ENCODE data around the gene IL17C. TPM values are rescaled to one million over a fixed set of nuclear protein-coding genes. Genes with fewer than 3 reads are reported as not detected.

The IL17C gene
- total RNA-seq, 2 donors from 2014 or later = 0.97 TPM; not detected in 1

DNA sequence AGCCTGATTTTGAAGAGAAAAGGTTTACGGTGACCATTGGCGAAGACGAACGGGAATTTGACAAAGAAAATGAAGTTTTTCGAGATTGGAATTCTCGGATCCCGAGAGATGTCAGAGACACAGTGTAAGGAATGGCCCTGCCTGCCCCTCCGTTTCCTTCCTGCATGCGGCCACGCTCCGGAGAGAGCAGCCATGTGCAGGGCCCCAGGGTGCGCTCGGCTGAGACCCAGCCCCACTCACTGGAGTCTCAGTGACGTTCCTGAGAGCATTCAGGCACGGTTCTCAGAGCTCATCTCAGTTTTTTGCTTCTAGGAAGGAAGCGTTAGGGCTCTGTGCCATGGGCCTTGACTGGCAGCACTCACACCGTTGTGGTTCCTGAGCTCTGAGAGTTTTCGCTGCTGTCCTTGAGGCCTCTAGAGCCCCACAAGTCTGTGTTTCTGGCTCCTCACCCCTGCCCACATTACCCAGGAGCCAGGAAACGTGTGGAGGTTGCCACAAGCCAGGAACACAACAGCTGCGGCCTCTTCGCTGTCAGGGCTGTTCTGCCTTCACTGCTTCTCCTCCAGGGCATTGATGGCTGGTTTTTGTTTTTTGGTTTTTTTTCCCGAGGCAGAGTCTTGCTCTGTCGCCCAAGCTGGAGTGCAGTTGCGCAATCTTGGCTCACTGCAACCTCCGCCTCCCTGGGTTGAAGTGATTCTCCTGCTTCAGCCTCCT is 38.4 kb upstream of the IL17C start:
- intact Hi-C loops (cut with DNase I) = no loop called here
- Histone ChIP-seq H3K27ac (no peak overlapping the region), H3K4me3 (no peak overlapping the region), H3K36me3 (peaks cover 3 to 12% of the 10 kb centered on the region in 2 donors), H3K27me3 (replicated peaks; ENCODE audit: insufficient read depth) (no peaks in the 10 kb centered on the region), H3K9me3 (no peaks in the 10 kb centered on the region), H3K4me1 (replicated peaks) (no peaks in the 10 kb centered on the region)
- 84% methylated on average over 25 of the region's 25 CpGs for WGBS
- TF ChIP-seq, protein P1, sequence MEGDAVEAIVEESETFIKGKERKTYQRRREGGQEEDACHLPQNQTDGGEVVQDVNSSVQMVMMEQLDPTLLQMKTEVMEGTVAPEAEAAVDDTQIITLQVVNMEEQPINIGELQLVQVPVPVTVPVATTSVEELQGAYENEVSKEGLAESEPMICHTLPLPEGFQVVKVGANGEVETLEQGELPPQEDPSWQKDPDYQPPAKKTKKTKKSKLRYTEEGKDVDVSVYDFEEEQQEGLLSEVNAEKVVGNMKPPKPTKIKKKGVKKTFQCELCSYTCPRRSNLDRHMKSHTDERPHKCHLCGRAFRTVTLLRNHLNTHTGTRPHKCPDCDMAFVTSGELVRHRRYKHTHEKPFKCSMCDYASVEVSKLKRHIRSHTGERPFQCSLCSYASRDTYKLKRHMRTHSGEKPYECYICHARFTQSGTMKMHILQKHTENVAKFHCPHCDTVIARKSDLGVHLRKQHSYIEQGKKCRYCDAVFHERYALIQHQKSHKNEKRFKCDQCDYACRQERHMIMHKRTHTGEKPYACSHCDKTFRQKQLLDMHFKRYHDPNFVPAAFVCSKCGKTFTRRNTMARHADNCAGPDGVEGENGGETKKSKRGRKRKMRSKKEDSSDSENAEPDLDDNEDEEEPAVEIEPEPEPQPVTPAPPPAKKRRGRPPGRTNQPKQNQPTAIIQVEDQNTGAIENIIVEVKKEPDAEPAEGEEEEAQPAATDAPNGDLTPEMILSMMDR (IDR thresholded peaks at IDR 0.05) = no peak
- TF ChIP-seq POLR2AphosphoS5 (IDR thresholded peaks at IDR 0.05) = no peak
- TF ChIP-seq POLR2A (IDR thresholded peaks at IDR 0.05) = no peak
- no peak for DNase-seq (ENCODE audit: low spot score)

- intact Hi-C loops (cut with DNase I) = no loop called here
- DNase-seq (ENCODE audit: low spot score) = no peak
- Histone ChIP-seq H3K27me3 (replicated peaks; ENCODE audit: insufficient read depth) (no peaks in the 10 kb centered on the region), H3K9me3 (no peaks in the 10 kb centered on the region), H3K4me3 (no peak overlapping the region), H3K4me1 (replicated peaks) (no peaks in the 10 kb centered on the region), H3K27ac (no peak overlapping the region), H3K36me3 (peaks cover 3 to 12% of the 10 kb centered on the region in 2 donors)
- no peak for TF ChIP-seq POLR2AphosphoS5 (IDR thresholded peaks at IDR 0.05)
- no peak for TF ChIP-seq POLR2A (IDR thresholded peaks at IDR 0.05)
- TF ChIP-seq, protein P1 (IDR thresholded peaks at IDR 0.05) = no peak
- 91% methylated on average over 6 of the region's 6 CpGs for WGBS
These were observed 37.9 kb upstream of the IL17C start for GRCh38 chr16:88600539-88600896.

DNA sequence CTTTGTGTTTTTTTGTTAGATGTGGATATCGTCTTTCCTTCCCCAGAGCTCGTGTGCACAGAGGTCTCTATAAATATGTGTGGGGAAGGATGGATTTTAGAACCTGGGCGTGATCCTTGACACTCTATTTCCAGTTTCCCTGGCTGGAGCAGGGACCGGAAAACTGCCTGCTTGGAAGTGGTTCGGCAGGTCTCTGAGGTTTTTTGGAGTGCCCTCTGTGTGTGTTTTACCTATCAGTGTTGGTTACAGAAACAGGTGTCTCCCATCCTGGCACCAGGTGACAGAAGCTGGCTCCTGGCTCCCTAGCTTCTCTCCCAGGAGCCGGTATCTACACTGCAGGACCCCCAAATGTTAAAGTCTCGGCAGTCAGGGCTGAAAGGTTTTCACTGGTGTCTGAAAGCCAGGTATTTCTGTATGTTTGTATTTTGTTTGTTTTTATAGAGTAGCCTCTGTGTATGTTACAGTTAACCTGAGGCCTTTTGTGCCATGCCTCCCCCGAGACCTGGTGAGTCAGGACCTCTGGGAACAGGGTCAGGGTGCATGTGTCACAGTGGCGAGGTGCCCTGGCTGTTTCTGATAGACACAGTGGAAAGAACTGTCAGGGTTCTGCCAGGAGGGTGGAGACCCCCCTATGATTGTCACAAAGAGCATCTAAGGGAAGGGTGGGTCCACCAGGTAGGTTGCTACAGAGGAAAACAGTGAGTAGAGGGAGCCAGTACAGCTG is 36.9 kb upstream of the IL17C start:
- WGBS = 87% methylated on average over 9 of the region's 9 CpGs
- no peaks in the 10 kb centered on the region for H3K27me3 ChIP-seq (replicated peaks; ENCODE audit: insufficient read depth)
- TF ChIP-seq POLR2AphosphoS5 (IDR thresholded peaks at IDR 0.05) (no peak), POLR2A (IDR thresholded peaks at IDR 0.05) (no peak)
- TF ChIP-seq, protein P1 (IDR thresholded peaks at IDR 0.05) = no peak
- no peak overlapping the region for H3K27ac ChIP-seq
- H3K9me3 ChIP-seq = no peaks in the 10 kb centered on the region
- peaks cover 3 to 12% of the 10 kb centered on the region in 2 donors for H3K36me3 ChIP-seq
- no peaks in the 10 kb centered on the region for H3K4me1 ChIP-seq (replicated peaks)
- DNase-seq (ENCODE audit: low spot score) = no peak
- intact Hi-C loops (cut with DNase I) = no loop called here
- H3K4me3 ChIP-seq = no peak overlapping the region

DNA sequence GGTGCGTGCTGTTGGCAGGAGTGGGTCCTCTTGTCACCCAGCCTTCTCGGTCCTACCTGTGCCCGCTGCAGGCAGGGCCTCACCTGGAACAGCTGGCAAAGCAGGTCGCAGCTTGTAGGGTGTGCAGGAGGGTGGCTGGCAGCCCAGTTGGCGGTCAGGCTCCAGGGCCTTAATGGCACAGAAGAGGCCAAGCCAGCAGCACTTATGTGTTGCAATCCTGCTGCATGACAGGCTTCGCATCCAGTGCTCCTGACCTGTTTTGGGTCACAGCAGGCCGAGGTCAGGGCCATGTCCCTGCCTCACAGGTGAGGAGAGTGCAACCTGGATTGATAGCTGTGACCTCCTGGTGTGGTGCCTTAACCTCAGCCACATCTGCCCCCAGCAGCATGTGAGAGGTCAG is 36.3 kb upstream of the IL17C start:
- WGBS = 89% methylated on average over 7 of the region's 7 CpGs
- Histone ChIP-seq H3K9me3 (no peaks in the 10 kb centered on the region), H3K4me3 (no peak overlapping the region), H3K27ac (no peak overlapping the region), H3K36me3 (peaks cover 3 to 12% of the 10 kb centered on the region in 2 donors), H3K4me1 (replicated peaks) (no peaks in the 10 kb centered on the region), H3K27me3 (replicated peaks; ENCODE audit: insufficient read depth) (no peaks in the 10 kb centered on the region)
- DNase-seq (ENCODE audit: low spot score) = no peak
- intact Hi-C loops (cut with DNase I) = no loop called here
- TF ChIP-seq POLR2AphosphoS5 (IDR thresholded peaks at IDR 0.05) (no peak), POLR2A (IDR thresholded peaks at IDR 0.05) (no peak)
- TF ChIP-seq, protein P1 (IDR thresholded peaks at IDR 0.05) = no peak

All from prostate gland (tissue), 2 donors.